HG02973 (cell line): ENCODE measurements around the gene RNU6-1.

Source experiments
- ATAC-seq: cut with Tn5 transposase; IDR thresholded peaks from one replicate; pipeline ENCODE4 v1.9.1; 2021; ENCODE audit warnings: moderate library complexity; ENCODE audit not compliant: unreplicated experiment

Gene RNU6-1

DNA sequence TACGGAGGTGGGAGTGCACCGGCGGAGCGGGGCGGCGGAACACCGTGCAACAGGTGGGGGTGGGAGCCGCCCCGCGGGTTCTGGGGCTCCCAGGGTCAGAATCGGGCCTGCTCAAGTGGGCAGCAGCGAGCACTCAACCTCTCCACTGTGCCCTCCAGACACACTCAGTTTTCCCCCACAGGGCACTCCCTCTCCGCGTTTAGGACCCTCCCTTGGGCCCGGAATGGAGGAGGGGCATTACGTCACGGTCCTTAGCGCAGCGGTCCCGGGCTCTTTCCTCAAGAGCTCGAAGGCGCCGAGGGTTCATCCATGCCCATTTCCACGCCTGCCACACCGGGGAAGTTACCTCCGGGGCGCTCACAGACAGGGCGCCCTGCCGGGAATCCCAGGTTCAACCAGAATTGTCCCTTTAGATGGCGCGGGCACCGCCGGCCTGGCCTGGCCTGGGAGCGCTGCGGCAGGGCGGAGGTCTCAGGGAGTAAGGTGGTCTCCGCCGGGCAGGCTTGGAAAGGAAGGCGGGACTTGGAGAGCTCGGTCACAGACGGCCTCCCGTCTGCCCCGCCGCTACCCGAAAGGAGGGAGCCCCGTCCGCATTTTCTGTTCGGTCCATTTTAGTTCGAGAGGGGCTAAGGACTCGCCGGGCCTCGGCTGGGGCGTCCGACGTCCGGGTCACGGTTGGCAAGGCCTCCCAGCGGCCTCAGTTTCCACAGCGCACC lies 5.1 kb downstream of the RNU6-1 start:
- ATAC-seq, result no peak

GRCh38 chr15:67833710-67834511 lies 5.9 kb downstream of the RNU6-1 start:
- ATAC-seq, result no peak

GRCh38 chr15:67832897-67833709 lies 6.7 kb downstream of the RNU6-1 start:
- ATAC-seq, result no peak

DNA sequence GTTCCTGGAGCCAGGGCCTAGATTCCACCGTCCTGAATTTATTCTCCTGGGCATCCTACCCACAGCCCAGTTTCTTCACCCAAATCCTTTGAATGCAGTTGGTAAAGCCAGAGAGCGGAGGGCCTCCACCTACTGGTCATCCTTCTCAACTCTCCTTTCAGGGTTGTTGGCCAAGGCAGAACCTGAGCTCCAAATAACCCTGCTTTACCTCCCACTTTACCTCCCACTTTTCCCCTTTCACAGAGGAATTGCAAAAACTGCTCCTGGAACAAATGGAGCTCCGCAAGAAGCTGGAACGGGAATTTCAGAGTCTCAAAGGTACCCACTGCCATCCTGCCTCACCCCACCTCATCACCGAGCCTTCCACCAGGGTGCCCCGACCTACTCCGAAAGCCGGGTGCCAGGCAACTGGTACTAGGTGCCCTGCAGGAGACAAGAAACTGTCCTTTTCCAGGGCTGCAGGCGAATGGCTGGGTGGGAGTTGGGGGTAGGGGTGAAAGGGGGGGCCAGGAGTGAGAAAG lies 7.8 kb downstream of the RNU6-1 start:
- ATAC-seq, result no peak

DNA sequence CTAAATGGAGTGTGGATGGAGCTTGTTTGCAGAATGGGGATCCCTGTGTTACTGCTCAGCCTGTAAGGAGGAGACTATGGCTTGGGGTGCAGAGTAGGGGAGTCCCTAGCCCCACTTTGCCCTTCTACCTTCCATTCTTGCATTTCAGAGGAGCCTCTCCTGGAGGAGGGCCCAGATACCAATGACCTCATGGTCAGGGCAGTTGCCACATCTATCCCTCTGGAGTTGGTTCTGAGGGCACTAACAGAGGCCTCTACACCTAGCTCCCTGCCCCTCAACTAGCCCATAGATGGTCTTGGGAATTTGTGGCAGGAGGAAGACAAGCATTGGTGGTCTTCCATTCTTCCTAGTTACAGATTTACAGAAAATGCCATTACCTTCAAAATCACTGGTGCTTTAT lies 8.5 kb downstream of the RNU6-1 start:
- no peak for ATAC-seq

- ATAC-seq, result no peak
These were observed 10.0 kb downstream of the RNU6-1 start for GRCh38 chr15:67829647-67830504.

DNA sequence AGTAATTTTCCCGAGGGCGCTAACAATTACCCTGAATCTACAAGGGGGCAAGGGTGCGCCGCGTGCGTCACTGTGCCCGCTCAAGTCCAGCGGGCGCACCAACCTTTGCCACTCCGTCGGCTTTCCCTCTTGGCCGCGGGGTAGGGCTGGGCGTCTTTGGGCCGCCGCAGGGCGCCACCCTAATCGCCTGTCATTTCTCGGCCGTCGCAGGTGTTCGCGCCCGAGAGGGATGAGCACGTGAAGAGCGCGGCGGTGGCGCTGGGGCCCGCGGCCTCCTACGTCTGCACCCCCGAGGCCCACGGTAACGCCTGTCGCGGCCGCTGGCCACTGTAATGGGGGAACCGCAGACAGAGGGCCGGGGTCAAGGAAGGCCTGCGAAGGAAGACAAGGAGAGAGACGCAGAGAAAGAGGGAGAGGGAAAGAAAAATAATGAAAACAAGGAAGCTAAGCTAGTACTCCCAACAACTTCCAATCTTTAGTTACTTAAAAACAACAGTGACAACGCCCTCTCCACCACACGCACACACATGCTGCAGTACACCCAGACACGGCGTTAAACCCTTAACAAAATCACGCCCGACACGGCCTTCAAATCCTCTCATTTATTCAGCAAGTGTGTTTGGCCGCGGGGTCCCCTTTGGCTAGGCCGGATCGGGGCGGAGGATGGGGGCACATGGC lies 10.7 kb downstream of the RNU6-1 start:
- ATAC-seq, result no peak

DNA sequence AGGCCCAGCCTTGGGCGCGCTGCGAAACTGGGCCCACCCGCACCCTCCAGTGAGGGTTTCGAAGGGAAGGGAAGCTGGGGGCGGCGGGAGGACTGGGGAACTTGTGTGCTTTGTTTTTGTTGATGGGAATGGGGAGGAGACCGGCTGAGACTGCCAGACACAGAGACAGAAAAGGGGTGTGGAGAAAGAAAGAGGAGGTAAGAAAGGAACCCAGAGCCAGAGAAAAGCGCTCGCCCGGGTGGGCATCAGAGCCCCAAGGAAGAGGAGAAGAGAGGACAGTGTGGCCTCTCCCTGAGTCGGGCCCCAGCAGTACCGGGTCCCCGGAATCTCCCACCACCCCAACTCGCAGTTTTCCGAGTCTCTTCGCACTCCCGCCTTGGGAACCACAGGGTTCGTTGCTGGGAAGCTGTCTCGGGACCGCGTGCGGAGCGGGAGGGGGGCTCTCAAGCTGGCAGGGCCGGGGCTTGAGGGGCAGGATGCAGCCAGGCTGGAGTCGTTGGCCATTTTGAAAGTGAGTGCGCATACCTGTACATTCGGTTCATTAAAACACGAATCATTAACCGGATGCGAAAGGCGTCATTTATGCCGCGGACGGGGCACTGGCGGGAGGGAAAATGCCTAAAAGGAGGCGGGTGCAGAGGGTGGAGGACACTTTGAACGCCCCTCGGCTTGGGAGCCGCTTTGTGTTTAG lies 11.4 kb downstream of the RNU6-1 start:
- no peak for ATAC-seq

DNA sequence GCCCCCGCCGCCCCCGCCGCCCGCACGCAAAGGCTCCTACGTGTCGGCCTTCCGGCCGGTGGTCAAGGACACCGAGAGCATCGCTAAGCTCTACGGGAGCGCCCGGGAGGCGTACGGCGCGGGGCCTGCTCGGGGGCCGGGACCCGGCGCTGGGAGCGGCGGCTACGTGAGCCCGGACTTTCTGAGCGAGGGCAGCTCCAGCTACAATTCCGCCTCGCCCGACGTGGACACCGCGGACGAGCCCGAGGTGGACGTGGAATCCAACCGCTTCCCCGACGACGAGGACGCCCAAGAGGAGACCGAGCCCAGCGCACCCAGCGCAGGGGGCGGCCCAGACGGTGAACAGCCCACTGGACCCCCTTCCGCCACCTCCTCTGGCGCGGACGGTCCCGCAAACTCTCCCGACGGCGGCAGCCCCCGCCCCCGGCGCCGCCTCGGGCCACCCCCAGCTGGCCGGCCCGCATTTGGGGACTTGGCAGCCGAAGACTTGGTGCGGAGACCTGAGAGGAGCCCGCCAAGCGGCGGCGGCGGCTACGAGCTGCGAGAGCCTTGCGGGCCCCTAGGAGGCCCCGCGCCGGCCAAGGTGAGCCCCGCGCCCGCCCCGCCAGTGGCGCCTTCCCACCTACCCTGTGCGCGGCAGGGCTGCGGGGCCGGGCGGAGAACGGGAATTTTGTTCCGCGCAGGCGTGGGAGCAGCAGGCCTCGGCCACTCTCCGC lies 12.1 kb downstream of the RNU6-1 start:
- ATAC-seq, result no peak

DNA sequence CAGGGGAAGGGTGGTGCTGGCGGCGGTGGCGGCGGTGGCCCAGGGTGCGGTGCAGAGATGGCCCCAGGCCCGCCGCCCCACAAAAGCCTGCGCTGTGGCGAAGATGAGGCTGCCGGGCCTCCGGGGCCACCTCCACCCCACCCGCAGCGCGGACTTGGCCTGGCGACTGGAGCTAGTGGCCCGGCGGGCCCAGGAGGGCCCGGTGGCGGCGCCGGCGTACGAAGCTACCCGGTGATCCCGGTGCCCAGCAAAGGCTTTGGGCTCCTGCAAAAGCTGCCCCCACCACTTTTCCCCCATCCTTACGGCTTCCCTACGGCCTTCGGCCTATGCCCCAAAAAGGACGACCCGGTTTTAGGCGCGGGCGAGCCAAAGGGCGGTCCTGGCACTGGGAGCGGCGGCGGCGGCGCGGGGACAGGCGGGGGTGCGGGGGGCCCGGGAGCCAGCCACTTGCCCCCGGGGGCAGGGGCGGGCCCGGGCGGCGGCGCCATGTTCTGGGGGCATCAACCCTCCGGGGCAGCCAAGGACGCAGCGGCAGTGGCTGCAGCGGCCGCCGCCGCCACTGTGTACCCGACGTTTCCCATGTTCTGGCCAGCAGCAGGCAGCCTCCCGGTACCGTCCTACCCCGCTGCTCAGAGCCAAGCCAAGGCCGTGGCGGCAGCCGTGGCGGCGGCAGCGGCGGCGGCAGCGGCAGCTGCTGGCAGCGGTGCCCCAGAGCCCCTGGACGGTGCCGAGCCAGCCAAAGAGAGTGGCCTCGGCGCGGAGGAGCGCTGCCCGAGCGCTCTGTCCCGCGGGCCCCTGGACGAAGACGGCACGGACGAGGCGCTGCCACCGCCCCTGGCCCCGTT lies 12.9 kb downstream of the RNU6-1 start:
- no peak for ATAC-seq

- no peak for ATAC-seq
These were observed 13.7 kb downstream of the RNU6-1 start for GRCh38 chr15:67825881-67826716.

- ATAC-seq, result no peak
These were observed 14.6 kb downstream of the RNU6-1 start, which contains the start of gene SKOR1 for GRCh38 chr15:67824976-67825880. Gene SKOR1 (plus strand): TSS chr15:67825509. CDS start chr15:67825603, 94 bp downstream.

- no peak for ATAC-seq
These were observed 15.5 kb downstream of the RNU6-1 start for GRCh38 chr15:67824197-67824968.

DNA sequence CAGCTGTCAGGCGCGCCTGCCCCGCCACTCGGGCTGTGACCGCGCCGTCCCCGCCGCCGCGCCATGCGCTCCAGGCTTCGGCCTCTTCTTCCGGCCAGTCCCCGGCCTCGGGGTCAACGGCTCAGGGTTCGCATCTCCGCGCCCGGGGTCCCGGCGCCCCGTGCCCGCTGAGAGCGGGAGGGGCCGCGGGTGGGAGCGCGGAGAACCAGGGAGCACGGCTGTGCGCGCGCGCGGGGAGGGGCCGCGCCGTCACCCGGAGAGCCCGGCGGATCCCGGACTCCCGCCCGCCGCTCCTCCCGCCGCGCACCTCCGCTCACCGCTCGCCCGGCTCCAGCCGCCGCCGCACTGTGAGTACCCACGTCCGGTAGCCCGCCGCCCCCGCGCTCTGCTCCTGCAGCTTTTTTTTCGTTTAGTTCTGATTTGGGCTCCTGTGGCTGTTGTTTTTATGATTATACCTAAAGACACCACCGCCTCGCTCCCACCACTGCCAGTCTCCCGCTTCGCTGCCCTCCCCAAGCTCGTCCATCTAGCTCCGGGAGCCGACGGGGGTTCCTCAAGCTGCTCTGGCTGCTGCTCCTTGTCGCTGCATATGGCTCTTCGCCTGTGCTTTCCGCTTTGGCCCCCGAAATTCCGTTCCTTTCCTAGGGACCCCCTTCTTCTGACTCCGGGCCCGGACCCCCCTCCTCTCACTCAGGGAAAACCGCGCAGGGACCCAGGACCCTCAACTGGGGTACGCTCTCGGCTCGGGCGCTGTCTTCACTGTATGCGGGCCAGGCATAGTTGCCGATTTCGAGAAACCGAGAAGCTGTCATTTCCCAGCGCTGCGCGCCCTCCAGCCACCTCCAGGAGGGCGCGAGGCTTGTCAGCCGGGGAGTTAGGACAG lies 16.3 kb downstream of the RNU6-1 start:
- ATAC-seq, result no peak
